ENCODE data around the gene CDKN2AIP. TPM values are rescaled to one million over a fixed set of nuclear protein-coding genes. Genes with fewer than 3 reads are reported as not detected.

Gene CDKN2AIP
- total RNA-seq, 1 experiment from 2014 or later = 24.0 TPM

DNA sequence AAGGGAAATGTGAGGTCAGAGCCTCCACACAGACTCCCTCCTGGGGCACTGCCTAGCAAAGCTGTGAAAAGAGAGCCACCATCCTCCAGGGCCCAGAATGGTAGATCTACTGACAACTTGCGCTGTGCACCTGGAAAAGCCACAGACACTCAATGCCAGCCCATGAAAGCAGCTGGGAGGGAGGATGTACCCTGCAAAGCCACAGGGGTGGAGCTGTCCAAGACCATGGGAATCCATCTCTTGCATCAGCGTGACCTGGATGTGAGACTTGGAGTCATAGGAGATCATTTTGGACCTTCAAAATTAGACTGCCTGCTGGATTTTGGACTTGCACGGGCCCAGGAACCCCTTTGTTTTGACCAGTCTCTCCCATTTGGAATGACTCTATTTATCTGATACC, 22.8 kb downstream of the CDKN2AIP start:
- no peak overlapping the region for H2AK5ac ChIP-seq (ENCODE audit: insufficient read length, low read length)
- no peak overlapping the region for H4K91ac ChIP-seq (ENCODE audit: insufficient read length, low read depth, low read length)
- no peaks in the 10 kb centered on the region for H3K23me2 ChIP-seq (ENCODE audit: insufficient read length, low read depth, low read length, poor library complexity, severe bottlenecking)
- no CpG with 5 or more reads among the region's 3 CpGs for WGBS (ENCODE audit: extremely low coverage, insufficient read length, low lambda C conversion rate)
- H4K8ac ChIP-seq (replicated peaks; ENCODE audit: insufficient read length, low read depth, low read length) = no peak overlapping the region
- H3K27ac ChIP-seq (ENCODE audit: insufficient read length, low read depth, low read length) = no peak overlapping the region
- H3K56ac ChIP-seq (ENCODE audit: insufficient read length, low read depth, low read length) = no peak overlapping the region
- H2BK20ac ChIP-seq (ENCODE audit: low read depth, low read length, poor library complexity, severe bottlenecking) = no peak overlapping the region
- peaks cover 10 to 27% of the 10 kb centered on the region in 2 experiments; a peak in 4 of 5 replicates for H3K9me3 Mint-ChIP-seq
- no peak overlapping the region for H4K5ac ChIP-seq (ENCODE audit: insufficient read length, low read depth, low read length)
- H3K79me2 ChIP-seq (ENCODE audit: insufficient read depth, low read length) = no peaks in the 10 kb centered on the region
- H3K36me3 Mint-ChIP-seq (ENCODE audit: insufficient read depth in 1 of 3, low read depth in 3 of 3) = peaks cover 17 to 38% (median 27%) of the 10 kb centered on the region in 3 experiments
- H3T11ph ChIP-seq (ENCODE audit: low read length) = no peak overlapping the region
- no peak overlapping the region for H2AFZ ChIP-seq (ENCODE audit: low read length)
- H2BK12ac ChIP-seq (ENCODE audit: insufficient read length, low read depth, low read length) = no peak overlapping the region
- no peak overlapping the region for H3K14ac ChIP-seq (ENCODE audit: insufficient read depth, low read length)
- no peak overlapping the region for H3K23ac ChIP-seq (ENCODE audit: insufficient read length, low read depth, low read length)
- no peaks in the 10 kb centered on the region for H4K20me1 ChIP-seq (ENCODE audit: control insufficient read depth, insufficient read depth, insufficient read length)
- TF ChIP-seq CTCF (conservative IDR thresholded peaks at IDR 0.05) = no peak
- no peaks in the 10 kb centered on the region for H3K27me3 Mint-ChIP-seq (ENCODE audit: low read depth)
- no peak overlapping the region for H3K9ac ChIP-seq (ENCODE audit: extremely low read depth, insufficient read length, low read length)
- no peaks in the 10 kb centered on the region for H3K79me1 ChIP-seq (ENCODE audit: insufficient read depth, low read depth, low read length, poor library complexity, severe bottlenecking)
- H2BK120ac ChIP-seq (ENCODE audit: low read depth, low read length, poor library complexity, severe bottlenecking) = no peak overlapping the region
- no peak overlapping the region for H2BK15ac ChIP-seq (ENCODE audit: low read depth, low read length)
- no peaks in the 10 kb centered on the region; the same call in 1 of the 2 replicates for H3K4me1 ChIP-seq (ENCODE audit: insufficient read depth, low read length)
- H3K4ac ChIP-seq (ENCODE audit: low read depth, low read length) = no peak overlapping the region
- peaks cover 12 to 13% of the 10 kb centered on the region in 2 experiments for H3K4me1 Mint-ChIP-seq
- H3K27me3 ChIP-seq (ENCODE audit: insufficient read depth, low read length) = no peaks in the 10 kb centered on the region
- H2BK5ac ChIP-seq (ENCODE audit: insufficient read length, low read length) = no peak overlapping the region
- H3K27ac Mint-ChIP-seq = peak overlapping the region in 1 of 3 experiments; percentile 55; a peak in 1 of 7 replicates
- H3K18ac ChIP-seq (ENCODE audit: insufficient read length, low read depth, low read length) = no peak overlapping the region
- no peaks in the 10 kb centered on the region for H3K9me3 ChIP-seq (ENCODE audit: control insufficient read depth, low read depth, low read length)
- H3K4me3 Mint-ChIP-seq = no peak overlapping the region
- no peak overlapping the region for H3K4me2 ChIP-seq (ENCODE audit: insufficient read depth, insufficient read length, low read length)
- no peak for DNase-seq

Data from H9 (cell line).